Immature natural killer cell (primary cell): ENCODE results near the gene LCN10. TPM values are rescaled to one million over a fixed set of nuclear protein-coding genes. Genes with fewer than 3 reads are reported as not detected.
"Not testable (repeated sequence)": the region's sequence is repeated elsewhere in the genome, so short reads cannot be mapped to it uniquely, and the experiment has no call there.

Experiments used
- DNase-seq, 3 donors: peaks; one replicate each; pipeline ENCODE4 v3.0.0; 2022; ENCODE audit warnings: mixed read lengths in 1 of 3
- H3K27ac Mint-ChIP-seq, 6 donors: one replicate each; pipeline ENCODE4 v1.8.0; 2020; ENCODE audit warnings: mixed read lengths in 6 of 6, mild to moderate bottlenecking in 5 of 6, inconsistent platforms in 4 of 6, moderate library complexity in 3 of 6
- H3K27me3 Mint-ChIP-seq, 3 donors: one replicate each; pipeline ENCODE4 v1.8.0; 2020 to 2021; ENCODE audit warnings: low read depth in 3 of 3, mild to moderate bottlenecking in 3 of 3, mixed read lengths in 3 of 3, moderate library complexity in 3 of 3, inconsistent platforms in 1 of 3
- H3K36me3 Mint-ChIP-seq, 3 donors: one replicate each; pipeline ENCODE4 v1.8.0; 2020; ENCODE audit warnings: mixed read lengths in 3 of 3, inconsistent platforms in 2 of 3, mild to moderate bottlenecking in 2 of 3
- H3K4me1 Mint-ChIP-seq, 2 donors: one replicate each; pipeline ENCODE4 v1.8.0; 2020; ENCODE audit warnings: inconsistent platforms in 2 of 2, mild to moderate bottlenecking in 2 of 2, mixed read lengths in 2 of 2, moderate library complexity in 1 of 2
- H3K4me3 Mint-ChIP-seq, 5 donors: one replicate each; pipeline ENCODE4 v1.8.0; 2020; ENCODE audit warnings: mild to moderate bottlenecking in 5 of 5, mixed read lengths in 5 of 5, inconsistent platforms in 3 of 5, moderate library complexity in 3 of 5
- H3K9me3 Mint-ChIP-seq, 6 donors: one replicate each; pipeline ENCODE4 v1.8.0; 2020; ENCODE audit warnings: mild to moderate bottlenecking in 6 of 6, mixed read lengths in 6 of 6, inconsistent platforms in 4 of 6, moderate library complexity in 3 of 6
- polyA plus RNA-seq, 3 donors: library from polyadenylated mRNA; unstranded; fragments of 300-500 nt; fragmentation: Illumina TruSeq; gene quantifications; one replicate each; pipeline ENCODE4 v1.2.3, GENCODE V29; 2021

LCN10 gene
- polyA plus RNA-seq, 3 donors from 2014 or later = not detected

DNA sequence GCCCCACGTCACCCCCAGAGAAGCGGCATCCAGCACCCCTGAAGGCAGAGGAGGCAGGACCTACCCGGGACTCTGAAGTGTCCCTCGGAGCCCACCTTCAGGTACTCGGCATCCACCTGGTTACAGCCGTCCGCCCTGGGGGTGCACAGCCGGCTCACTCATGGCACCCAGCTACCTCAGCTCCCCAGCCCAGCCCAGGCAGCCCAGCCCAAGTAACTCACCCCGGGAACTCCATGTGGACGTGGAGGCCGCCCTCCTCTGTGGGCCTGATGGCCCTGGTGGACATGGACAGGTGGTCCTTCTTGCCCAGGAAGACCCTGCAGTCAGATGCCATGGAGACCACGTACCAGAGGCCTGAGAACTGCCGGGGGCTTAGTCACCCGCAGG is 20.9 kb upstream of the LCN10 start:
- Mint-ChIP-seq H3K9me3 (no peaks in the 10 kb centered on the region), H3K27me3 (no peaks in the 10 kb centered on the region), H3K4me1 (no peaks in the 10 kb centered on the region), H3K36me3 (no peaks in the 10 kb centered on the region), H3K27ac (no peak overlapping the region), H3K4me3 (no peak overlapping the region)
- DNase-seq = no peak

DNA sequence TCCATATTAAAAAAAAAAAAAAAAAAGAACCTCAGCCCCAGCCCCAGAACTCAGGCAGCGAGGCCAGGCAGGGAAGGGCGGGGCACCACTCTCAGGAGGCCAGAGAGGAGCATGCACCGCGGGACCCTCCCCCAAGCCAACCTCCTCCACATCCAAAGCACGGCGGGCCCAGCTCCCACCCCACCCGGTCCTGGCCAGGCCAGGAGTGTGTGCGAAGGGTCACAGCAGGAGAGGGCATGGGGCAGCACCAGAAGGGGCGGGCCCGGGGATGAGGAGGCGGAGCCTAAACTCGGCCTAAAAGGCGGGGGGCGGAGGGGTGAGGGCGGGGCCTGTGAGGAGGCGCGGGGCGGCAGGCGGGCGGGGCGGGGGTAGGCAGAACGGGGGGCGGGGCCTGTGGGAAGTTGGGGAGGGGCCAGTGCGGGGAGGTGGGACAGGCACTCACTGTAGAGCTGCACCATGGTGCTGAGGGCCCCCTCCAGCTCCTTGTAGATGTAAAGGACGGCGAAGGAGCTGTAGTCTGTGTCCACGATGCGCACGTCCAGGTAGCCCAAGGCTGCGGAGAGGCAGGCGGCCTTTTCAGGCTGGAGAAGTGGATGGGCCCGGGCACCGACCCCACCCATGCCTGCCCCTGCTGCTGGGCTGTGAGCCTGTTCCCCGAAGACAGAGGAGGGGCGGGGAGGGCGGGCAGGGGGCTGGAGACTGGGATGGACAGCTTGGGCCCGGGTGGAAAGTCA is 20.3 kb upstream of the LCN10 start:
- peak in 2 of 3 donors; percentile 14 to 28 for DNase-seq
- Mint-ChIP-seq H3K4me1 (no peaks in the 10 kb centered on the region), H3K36me3 (no peaks in the 10 kb centered on the region), H3K27me3 (no peaks in the 10 kb centered on the region), H3K4me3 (no peak overlapping the region), H3K9me3 (no peaks in the 10 kb centered on the region), H3K27ac (no peak overlapping the region)

DNA sequence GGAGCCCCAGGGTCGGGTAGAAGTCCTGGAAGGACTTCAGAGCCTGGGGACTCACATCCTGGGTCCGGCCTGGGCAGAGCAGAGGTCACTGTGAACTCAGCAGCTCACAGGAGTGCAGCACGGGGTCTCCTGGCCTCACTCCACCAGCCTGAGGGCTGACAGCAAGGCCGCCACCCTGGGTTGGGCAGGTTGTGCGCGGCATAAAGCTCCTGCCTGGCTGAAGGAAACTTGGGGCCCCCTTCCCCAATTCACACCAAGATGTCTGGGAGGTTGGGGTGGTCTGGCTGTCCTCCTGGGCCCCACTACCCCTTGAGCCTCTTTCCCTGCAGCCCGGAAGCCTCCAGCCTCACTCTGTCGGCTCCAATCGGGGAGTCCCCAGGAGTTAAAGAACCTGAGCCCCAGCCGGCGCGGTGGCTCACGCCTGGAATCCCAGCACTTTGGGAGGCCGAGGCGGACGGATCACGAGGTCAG is 19.5 kb upstream of the LCN10 start:
- Mint-ChIP-seq H3K27ac (no peak overlapping the region), H3K9me3 (no peaks in the 10 kb centered on the region), H3K36me3 (no peaks in the 10 kb centered on the region), H3K4me1 (no peaks in the 10 kb centered on the region), H3K4me3 (no peak overlapping the region), H3K27me3 (no peaks in the 10 kb centered on the region)
- no peak for DNase-seq

DNA sequence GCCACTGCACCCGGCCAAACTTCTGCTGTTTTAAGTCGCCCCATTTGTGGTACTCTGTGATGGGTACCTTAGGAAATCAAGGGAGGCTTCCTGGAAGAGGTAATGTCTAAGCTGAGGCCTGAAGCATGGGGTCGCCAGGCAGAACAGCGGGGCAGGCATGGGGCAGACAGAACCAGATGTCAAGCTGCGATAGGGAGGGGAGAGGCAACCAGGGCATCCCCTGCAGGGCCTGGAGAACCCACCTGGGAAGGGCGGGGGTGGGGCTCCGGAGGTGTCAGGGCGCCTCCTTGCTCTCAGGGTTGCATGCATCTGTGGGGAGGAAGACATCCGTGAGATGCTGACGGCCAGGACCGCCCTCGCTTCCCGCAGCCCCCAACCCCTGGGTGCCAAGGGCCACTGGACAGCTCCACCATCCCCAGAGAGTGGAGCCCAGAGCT is 18.8 kb upstream of the LCN10 start:
- Mint-ChIP-seq H3K4me1 (no peaks in the 10 kb centered on the region), H3K36me3 (no peaks in the 10 kb centered on the region), H3K4me3 (no peak overlapping the region), H3K9me3 (no peaks in the 10 kb centered on the region), H3K27ac (no peak overlapping the region), H3K27me3 (no peaks in the 10 kb centered on the region)
- DNase-seq = no peak

DNA sequence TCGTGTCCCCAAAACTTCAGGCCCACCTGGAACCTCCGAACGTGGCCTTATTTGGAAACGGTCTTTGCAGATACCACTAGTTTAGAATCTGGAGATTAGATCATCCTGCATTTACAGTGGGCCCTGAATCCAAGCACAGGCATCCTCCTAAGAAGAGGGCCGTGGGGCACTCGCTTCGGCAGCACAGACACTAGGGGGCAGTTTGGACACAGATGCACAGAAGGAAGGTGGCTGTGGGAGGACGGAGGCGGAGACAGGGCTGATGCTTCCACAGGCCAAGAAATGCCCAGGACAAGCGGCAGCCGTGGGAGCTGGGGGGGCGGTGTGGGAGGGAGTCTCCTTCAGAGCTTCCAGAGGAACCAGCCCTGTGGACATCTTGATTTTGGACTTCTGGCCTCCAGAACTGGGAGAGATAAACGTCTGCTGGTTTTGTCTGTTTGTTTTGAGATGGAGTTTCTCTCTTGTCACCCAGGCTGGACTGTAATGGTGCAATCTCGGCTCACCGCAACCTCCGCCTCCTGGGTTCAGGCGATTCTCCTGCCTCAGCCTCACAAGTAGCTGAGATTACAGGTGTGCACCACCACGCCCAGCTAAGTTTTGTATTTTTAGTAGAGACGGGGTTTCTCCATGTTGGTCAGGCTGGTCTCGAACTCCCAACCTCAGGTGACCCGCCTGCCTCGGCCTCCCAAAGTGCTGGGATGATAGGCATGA is 18.2 kb upstream of the LCN10 start:
- H3K4me3 Mint-ChIP-seq, H3K36me3 Mint-ChIP-seq, H3K27me3 Mint-ChIP-seq, H3K9me3 Mint-ChIP-seq, H3K27ac Mint-ChIP-seq, DNase-seq, H3K4me1 Mint-ChIP-seq: not testable (repeated sequence)

DNA sequence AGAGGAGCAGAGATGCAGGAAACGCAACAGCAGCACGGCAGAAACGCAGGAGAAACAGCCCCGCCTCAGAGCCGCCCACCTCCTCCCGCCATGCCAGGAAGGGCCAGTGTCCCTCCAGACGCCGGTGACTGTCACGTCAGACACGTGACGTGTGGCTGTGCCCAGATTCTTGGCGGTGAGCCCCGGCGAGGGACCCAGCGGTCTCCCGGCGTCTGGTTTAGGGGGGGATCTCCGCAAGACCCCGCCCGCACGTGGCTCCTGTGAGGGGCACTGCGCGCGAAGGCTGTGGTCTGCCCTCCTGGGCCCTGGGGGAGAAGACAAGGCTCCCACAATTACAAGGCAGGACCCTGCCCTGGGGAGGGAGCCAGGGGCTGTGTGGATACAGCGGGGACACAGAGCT is 17.7 kb upstream of the LCN10 start:
- no peaks in the 10 kb centered on the region for H3K36me3 Mint-ChIP-seq
- no peak overlapping the region for H3K27ac Mint-ChIP-seq
- no peaks in the 10 kb centered on the region for H3K4me1 Mint-ChIP-seq
- DNase-seq = no peak
- no peak overlapping the region for H3K4me3 Mint-ChIP-seq
- peaks cover 0 to 8% (median 0%) of the 10 kb centered on the region in 6 donors for H3K9me3 Mint-ChIP-seq
- peaks cover 0 to 5% (median 0%) of the 10 kb centered on the region in 3 donors for H3K27me3 Mint-ChIP-seq

DNA sequence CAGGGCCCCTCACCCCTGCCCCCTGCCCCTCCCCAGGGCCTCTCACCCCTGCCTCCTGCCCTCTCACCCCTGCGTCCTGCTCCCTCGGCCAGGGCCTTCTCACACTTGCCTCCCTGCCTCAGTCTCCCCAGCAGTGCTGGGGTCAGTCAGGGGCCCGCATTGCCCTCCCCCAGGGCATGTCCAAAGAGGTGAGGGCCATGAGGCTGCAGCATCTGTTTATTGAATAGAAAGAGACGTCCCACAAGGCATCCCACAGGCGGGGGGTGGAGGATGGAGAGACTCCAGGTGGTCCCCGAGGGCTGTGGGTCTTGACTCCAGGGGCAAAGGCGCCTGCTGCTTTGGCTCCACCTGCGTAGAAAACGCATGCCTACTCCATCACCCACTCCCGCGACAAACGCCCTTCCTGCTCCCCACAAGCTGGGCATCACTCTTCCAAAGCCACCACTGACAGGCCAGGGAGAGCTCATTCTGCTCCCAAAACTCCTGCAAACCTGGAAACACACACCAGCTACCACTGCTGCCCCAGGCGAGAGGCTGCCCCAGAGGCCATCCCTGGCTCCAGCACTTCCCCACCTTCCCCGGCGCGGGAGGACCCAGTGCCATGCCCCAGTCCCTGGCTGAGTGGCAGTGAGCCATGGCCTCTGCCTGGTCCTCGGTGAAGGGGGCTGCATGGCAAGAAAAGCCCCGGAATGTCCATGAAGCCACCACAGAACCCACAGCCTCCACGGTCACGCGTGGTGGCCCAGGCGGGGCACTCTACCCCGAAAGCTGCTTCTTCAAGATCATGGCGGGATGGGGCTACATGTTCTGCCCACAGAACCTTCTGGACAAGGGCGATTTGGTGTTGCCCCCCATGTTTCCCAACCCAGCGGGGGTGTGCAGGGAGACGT is 16.9 kb upstream of the LCN10 start:
- peaks cover 0 to 9% (median 0%) of the 10 kb centered on the region in 6 donors for H3K9me3 Mint-ChIP-seq
- H3K27me3 Mint-ChIP-seq = peaks cover 0 to 5% (median 0%) of the 10 kb centered on the region in 3 donors
- no peaks in the 10 kb centered on the region for H3K4me1 Mint-ChIP-seq
- H3K4me3 Mint-ChIP-seq = no peak overlapping the region
- H3K36me3 Mint-ChIP-seq = no peaks in the 10 kb centered on the region
- no peak overlapping the region for H3K27ac Mint-ChIP-seq
- DNase-seq = no peak

DNA sequence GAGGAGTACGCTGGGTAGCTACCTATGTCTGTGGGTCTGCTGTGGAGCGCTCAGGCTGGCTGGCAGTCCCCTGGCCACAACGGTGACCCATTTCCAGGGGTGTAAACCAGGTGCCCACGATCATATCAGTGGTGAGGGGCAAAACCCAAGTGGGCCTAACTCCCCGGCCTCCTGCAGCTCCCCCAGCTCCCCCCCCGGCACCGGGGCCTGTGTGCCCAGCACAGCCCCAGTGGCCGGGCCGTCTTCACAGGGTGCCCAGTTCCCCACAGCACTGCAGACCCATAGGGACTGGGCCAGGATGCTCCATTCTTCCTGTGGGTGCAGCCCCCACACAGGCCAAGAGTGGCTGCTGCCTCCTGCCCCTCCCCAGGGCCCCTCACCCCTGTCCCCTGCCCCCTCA is 16.3 kb upstream of the LCN10 start:
- no peak overlapping the region for H3K27ac Mint-ChIP-seq
- H3K4me3 Mint-ChIP-seq = no peak overlapping the region
- no peaks in the 10 kb centered on the region for H3K4me1 Mint-ChIP-seq
- peaks cover 0 to 5% (median 0%) of the 10 kb centered on the region in 3 donors for H3K27me3 Mint-ChIP-seq
- H3K9me3 Mint-ChIP-seq = peaks cover 0 to 9% (median 0%) of the 10 kb centered on the region in 6 donors
- H3K36me3 Mint-ChIP-seq = no peaks in the 10 kb centered on the region
- no peak for DNase-seq

DNA sequence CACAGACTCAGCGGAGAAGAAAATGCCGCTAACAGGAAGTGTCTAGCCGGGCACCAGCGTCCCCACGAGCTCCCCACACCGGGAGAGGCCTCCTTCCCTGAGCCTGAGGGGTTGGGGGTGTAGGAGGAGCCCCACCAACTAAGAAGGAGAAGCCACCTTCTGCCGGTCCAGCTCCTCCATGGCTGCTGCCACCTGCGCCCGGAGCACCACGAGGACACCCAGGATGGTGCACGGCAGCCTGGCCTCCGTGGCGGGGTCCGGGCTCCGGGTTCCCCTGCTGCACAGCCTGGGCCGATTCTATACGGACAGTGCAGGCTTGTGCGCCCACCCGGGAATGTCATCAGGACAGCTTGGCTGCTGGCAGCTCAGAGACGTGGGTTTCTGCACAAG is 15.0 kb upstream of the LCN10 start:
- Mint-ChIP-seq H3K9me3 (peaks cover 0 to 9% (median under 1%) of the 10 kb centered on the region in 6 donors), H3K4me3 (no peak overlapping the region), H3K4me1 (no peaks in the 10 kb centered on the region), H3K27me3 (peaks cover 0 to 7% (median 0%) of the 10 kb centered on the region in 3 donors), H3K36me3 (peaks cover 0 to 2% (median 0%) of the 10 kb centered on the region in 3 donors), H3K27ac (no peak overlapping the region)
- no peak for DNase-seq

DNA sequence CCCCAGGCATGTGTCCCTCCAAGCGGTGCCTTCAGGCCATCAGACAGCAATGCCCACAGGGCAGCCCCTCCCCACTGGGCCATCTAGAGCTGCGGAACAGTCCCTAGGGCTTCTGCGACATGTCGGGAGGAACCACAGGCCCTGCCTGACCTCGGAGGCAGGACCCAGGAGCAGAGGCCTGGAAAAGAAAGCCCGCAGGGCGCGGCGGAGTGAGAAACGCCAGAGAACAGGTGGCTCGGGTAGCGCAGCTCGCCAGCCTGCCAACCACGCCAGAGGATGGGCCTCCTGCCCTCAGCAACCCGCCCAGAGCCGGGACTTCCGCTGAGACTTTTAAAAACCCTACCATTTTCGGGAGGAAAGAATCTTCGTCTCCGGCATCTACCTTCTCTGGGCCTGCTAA is 14.6 kb upstream of the LCN10 start:
- H3K4me3 Mint-ChIP-seq = no peak overlapping the region
- peaks cover 0 to 7% (median 0%) of the 10 kb centered on the region in 3 donors for H3K27me3 Mint-ChIP-seq
- no peaks in the 10 kb centered on the region for H3K4me1 Mint-ChIP-seq
- H3K36me3 Mint-ChIP-seq = peaks cover 0 to 6% (median 0%) of the 10 kb centered on the region in 3 donors
- no peak for DNase-seq
- peaks cover 0 to 10% (median 4%) of the 10 kb centered on the region in 6 donors for H3K9me3 Mint-ChIP-seq
- H3K27ac Mint-ChIP-seq = no peak overlapping the region

DNA sequence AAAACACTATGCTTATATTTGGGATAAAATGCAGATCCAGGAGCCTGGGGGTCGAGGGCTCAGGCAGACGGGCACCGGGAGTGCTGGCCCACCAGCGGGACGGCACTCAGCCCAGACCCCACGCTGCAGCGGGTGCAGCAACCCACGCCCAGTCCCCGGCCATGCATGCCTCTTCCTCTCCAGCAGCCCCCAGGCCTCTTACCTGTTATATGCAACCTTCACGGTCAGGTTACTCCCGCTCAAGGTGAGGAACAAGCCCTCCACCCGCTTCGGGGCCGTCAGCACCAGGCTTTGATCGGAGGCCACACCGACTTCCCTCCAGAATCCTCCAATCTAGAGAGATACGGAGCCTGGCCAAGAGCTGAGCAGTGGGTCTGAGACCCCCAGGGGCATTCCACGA is 14.1 kb upstream of the LCN10 start:
- peaks cover 0 to 9% (median 0%) of the 10 kb centered on the region in 3 donors for H3K36me3 Mint-ChIP-seq
- peaks cover 0 to 7% (median 2%) of the 10 kb centered on the region in 3 donors for H3K27me3 Mint-ChIP-seq
- H3K4me1 Mint-ChIP-seq = no peaks in the 10 kb centered on the region
- H3K4me3 Mint-ChIP-seq = no peak overlapping the region
- H3K9me3 Mint-ChIP-seq = peaks cover 0 to 15% (median 6%) of the 10 kb centered on the region in 6 donors
- H3K27ac Mint-ChIP-seq = no peak overlapping the region
- no peak for DNase-seq

DNA sequence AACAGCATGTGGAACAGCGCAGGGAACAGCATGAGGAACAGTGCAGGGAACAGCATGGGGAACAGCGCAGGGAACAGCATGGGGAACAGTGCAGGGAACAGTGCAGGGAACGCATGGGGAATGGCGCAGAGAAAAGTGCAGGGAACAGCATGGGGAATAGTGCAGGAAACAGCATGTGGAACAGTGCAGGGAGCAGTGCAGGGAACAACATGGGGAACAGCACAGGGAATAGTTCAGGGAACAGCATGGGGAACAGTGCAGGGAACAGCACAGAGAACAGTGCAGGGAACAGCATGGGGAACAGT is 13.3 kb upstream of the LCN10 start:
- H3K27me3 Mint-ChIP-seq = peaks cover 0 to 7% (median 3%) of the 10 kb centered on the region in 3 donors

DNA sequence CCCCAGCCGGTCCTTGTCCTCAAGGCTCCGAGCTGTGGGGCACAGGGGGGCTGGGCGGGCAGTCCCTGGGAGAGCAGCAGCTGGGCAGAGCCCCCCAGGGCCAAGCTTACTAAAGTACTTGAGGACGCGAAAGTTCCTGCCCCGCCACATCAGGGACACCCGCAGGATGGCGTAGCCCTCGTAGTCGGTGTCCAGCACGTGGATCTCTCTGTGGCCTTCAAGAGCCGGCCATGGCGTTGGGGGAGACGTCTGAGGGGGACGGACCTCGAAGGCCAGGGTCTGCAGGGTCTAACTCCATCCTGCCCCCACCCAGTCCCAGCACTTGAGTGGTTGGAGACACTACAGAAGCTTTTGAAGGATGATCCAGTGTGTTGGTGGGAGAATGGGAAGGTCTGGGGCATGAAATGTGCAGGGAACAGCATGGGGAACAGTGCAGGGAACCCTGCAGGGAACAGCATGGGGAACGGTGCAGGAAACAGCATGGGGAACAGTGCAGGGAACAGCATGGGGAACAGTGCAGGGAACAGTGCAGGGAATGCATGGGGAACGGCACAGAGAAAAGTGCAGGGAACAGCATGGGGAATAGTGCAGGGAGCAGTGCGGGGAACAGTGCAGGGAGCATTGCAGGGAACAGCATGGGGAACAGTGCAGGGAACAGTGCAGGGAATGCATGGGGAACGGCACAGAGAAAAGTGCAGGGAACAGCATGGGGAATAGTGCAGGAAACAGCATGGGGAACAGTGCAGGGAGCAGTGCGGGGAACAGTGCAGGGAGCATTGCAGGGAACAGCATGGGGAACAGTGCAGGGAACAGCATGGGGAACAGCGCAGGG is 12.8 kb upstream of the LCN10 start:
- H3K4me1 Mint-ChIP-seq, DNase-seq, H3K4me3 Mint-ChIP-seq, H3K27ac Mint-ChIP-seq, H3K27me3 Mint-ChIP-seq: not testable (repeated sequence)
- Mint-ChIP-seq H3K36me3 (peaks cover 0 to 12% (median 0%) of the 10 kb centered on the region in 3 donors), H3K9me3 (peaks cover 0 to 18% (median 10%) of the 10 kb centered on the region in 6 donors)

More for the DNA sequence above, 13.3 kb upstream of the LCN10 start:
- Mint-ChIP-seq H3K4me1 (no peaks in the 10 kb centered on the region), H3K9me3 (peaks cover 0 to 18% (median 10%) of the 10 kb centered on the region in 6 donors), H3K36me3 (peaks cover 0 to 12% (median 0%) of the 10 kb centered on the region in 3 donors), H3K27ac (no peak overlapping the region), H3K4me3 (no peak overlapping the region)
- no peak for DNase-seq
